NCI-H2196 (cell line): ENCODE measurements around the gene SCNN1A.

Source experiments
- DNase-seq: peaks from one replicate; lab custom pipeline; 2025; ENCODE audit not compliant: unreplicated experiment; lab: John Stamatoyannopoulos, UW

SCNN1A gene

GRCh38 chr12:6321905-6322304 is 53.5 kb downstream of the SCNN1A start:
- DNase-seq: no peak

- DNase-seq: no peak
Measured at GRCh38 chr12:6319446-6319845, 55.9 kb downstream of the SCNN1A start.

- DNase-seq: no peak
Measured at GRCh38 chr12:6318440-6318879, 56.9 kb downstream of the SCNN1A start.

GRCh38 chr12:6317693-6318439 is 57.5 kb downstream of the SCNN1A start:
- DNase-seq: no peak

GRCh38 chr12:6316921-6317692 is 58.3 kb downstream of the SCNN1A start:
- DNase-seq: no peak

GRCh38 chr12:6315704-6316597 is 59.4 kb downstream of the SCNN1A start:
- no peak for DNase-seq

GRCh38 chr12:6315184-6315583 is 60.2 kb downstream of the SCNN1A start:
- no peak for DNase-seq

- DNase-seq: no peak
Measured at GRCh38 chr12:6314776-6315175, 60.6 kb downstream of the SCNN1A start.

- no peak for DNase-seq
Measured at GRCh38 chr12:6313326-6313940, 61.9 kb downstream of the SCNN1A start.

GRCh38 chr12:6312529-6313325 is 62.6 kb downstream of the SCNN1A start:
- DNase-seq: peak; percentile 63

- DNase-seq: no peak
Measured at GRCh38 chr12:6311822-6312528, 63.4 kb downstream of the SCNN1A start.

GRCh38 chr12:6310771-6311610 is 64.4 kb downstream of the SCNN1A start:
- DNase-seq: no peak

- no peak for DNase-seq
Measured at GRCh38 chr12:6307529-6307928, 67.8 kb downstream of the SCNN1A start.

- DNase-seq: no peak
Measured at GRCh38 chr12:6306599-6307220, 68.7 kb downstream of the SCNN1A start.

GRCh38 chr12:6306151-6306550 is 69.2 kb downstream of the SCNN1A start:
- no peak for DNase-seq

- DNase-seq: no peak
Measured at GRCh38 chr12:6303071-6303470, 72.3 kb downstream of the SCNN1A start.

- DNase-seq: no peak
Measured at GRCh38 chr12:6302621-6303020, 72.7 kb downstream of the SCNN1A start.

- no peak for DNase-seq
Measured at GRCh38 chr12:6301721-6302120, 73.6 kb downstream of the SCNN1A start.
